ENCODE measurements around the gene ECE2. TPM values are rescaled to one million over a fixed set of nuclear protein-coding genes. Genes with fewer than 3 reads are reported as not detected.
A peak's percentile ranks its signal among the peaks of the same experiment; 100 is the strongest.

Gene ECE2
- 3.7 TPM for total RNA-seq

- peak in 1 of 2 donors; percentile 64 for DNase-seq (ENCODE audit: low spot score in 2 of 2)
- FAIRE-seq, result no peak
Observed at GRCh38 chr3:184275961-184276910, at the start of gene ECE2. Gene ECE2 (plus strand): TSS chr3:184276022. CDS start chr3:184276154, 132 bp downstream.

GRCh38 chr3:184227481-184227935 is 48.3 kb upstream of the ECE2 start:
- DNase-seq (ENCODE audit: low spot score in 2 of 2) (peak; percentile 56 to 57), FAIRE-seq (no peak)

GRCh38 chr3:184228376-184229137 is 47.3 kb upstream of the ECE2 start:
- peak in 1 of 2 donors; percentile 28 for DNase-seq (ENCODE audit: low spot score in 2 of 2)
- FAIRE-seq, result no peak

- FAIRE-seq (no peak), DNase-seq (ENCODE audit: low spot score in 2 of 2) (peak; percentile 83)
Observed at GRCh38 chr3:184229394-184230080, 46.3 kb upstream of the ECE2 start, which contains the start of gene VWA5B2. Gene VWA5B2 (plus strand): TSS chr3:184229585. CDS start chr3:184230529, 944 bp downstream.

GRCh38 chr3:184230081-184230602 is 45.7 kb upstream of the ECE2 start:
- DNase-seq (ENCODE audit: low spot score in 2 of 2), result peak; percentile 54 to 55
- FAIRE-seq, result no peak

GRCh38 chr3:184230603-184231528 is 45.0 kb upstream of the ECE2 start:
- no peak for DNase-seq (ENCODE audit: low spot score in 2 of 2)
- no peak for FAIRE-seq

- peak in 1 of 2 donors; percentile 29 for DNase-seq (ENCODE audit: low spot score in 2 of 2)
Observed at GRCh38 chr3:184231671-184232070, 44.2 kb upstream of the ECE2 start.

GRCh38 chr3:184233127-184233843 is 42.5 kb upstream of the ECE2 start:
- no peak for FAIRE-seq

More at GRCh38 chr3:184231671-184232070, 44.2 kb upstream of the ECE2 start:
- no peak for FAIRE-seq

GRCh38 chr3:184234224-184234623 is 41.6 kb upstream of the ECE2 start:
- DNase-seq (ENCODE audit: low spot score in 2 of 2), result peak; percentile 68 to 78
- FAIRE-seq, result no peak

More at GRCh38 chr3:184233127-184233843, 42.5 kb upstream of the ECE2 start:
- DNase-seq (ENCODE audit: low spot score in 2 of 2), result peak in 1 of 2 donors; percentile 17

GRCh38 chr3:184234671-184235380 is 41.0 kb upstream of the ECE2 start:
- FAIRE-seq (no peak), DNase-seq (ENCODE audit: low spot score in 2 of 2) (peak in 1 of 2 donors; percentile 26)

- DNase-seq (ENCODE audit: low spot score in 2 of 2) (peak in 1 of 2 donors; percentile 10), FAIRE-seq (no peak)
Observed at GRCh38 chr3:184235381-184236032, 40.3 kb upstream of the ECE2 start.

GRCh38 chr3:184236033-184236410 is 39.8 kb upstream of the ECE2 start:
- no peak for FAIRE-seq
- peak in 1 of 2 donors; percentile 11 for DNase-seq (ENCODE audit: low spot score in 2 of 2)

- DNase-seq (ENCODE audit: low spot score in 2 of 2), result no peak
- FAIRE-seq, result no peak
Observed at GRCh38 chr3:184236636-184237035, 39.2 kb upstream of the ECE2 start.

- FAIRE-seq, result no peak
- peak in 1 of 2 donors; percentile 12 for DNase-seq (ENCODE audit: low spot score in 2 of 2)
Observed at GRCh38 chr3:184237211-184237610, 38.6 kb upstream of the ECE2 start.

GRCh38 chr3:184237807-184238206 is 38.0 kb upstream of the ECE2 start:
- DNase-seq (ENCODE audit: low spot score in 2 of 2), result peak in 1 of 2 donors; percentile 7
- no peak for FAIRE-seq

GRCh38 chr3:184238246-184238818 is 37.5 kb upstream of the ECE2 start:
- FAIRE-seq (no peak), DNase-seq (ENCODE audit: low spot score in 2 of 2) (peak in 1 of 2 donors; percentile 12)

GRCh38 chr3:184239221-184239620 is 36.6 kb upstream of the ECE2 start:
- no peak for FAIRE-seq

More at GRCh38 chr3:184239221-184239620, 36.6 kb upstream of the ECE2 start:
- DNase-seq (ENCODE audit: low spot score in 2 of 2), result no peak
